Astrocyte (in vitro differentiated cells and primary cell): Measurements from ENCODE around the gene CEP250.
"Not testable (repeated sequence)": the region's sequence is repeated elsewhere in the genome, so short reads cannot be mapped to it uniquely, and the experiment has no call there.

Experiments
- CTCF ChIP-seq: IDR thresholded peaks from 2 replicates; pipeline ENCODE4 v1.5.1; 2011; ENCODE audit warnings: low read depth, mild to moderate bottlenecking, inconsistent platforms, low read length, moderate library complexity; ENCODE audit not compliant: insufficient read depth
- EZH2 ChIP-seq: IDR thresholded peaks from 2 replicates; pipeline ENCODE4 v1.6.1; 2012; ENCODE audit warnings: mild to moderate bottlenecking, low read length, inconsistent platforms; ENCODE audit not compliant: insufficient read depth

- not testable (repeated sequence) for TF ChIP-seq CTCF, EZH2
Observed at GRCh38 chr20:35456700-35457099, 1.3 kb downstream of the CEP250 start.
